HG03439 (cell line): ENCODE results near the gene BPIFB6.

Source experiments
- ATAC-seq: cut with Tn5 transposase; IDR thresholded peaks from one replicate; pipeline ENCODE4 v1.9.1; 2021; ENCODE audit warnings: mild to moderate bottlenecking, moderate library complexity; ENCODE audit not compliant: unreplicated experiment

Gene BPIFB6

GRCh38 chr20:33015114-33015484 lies 16.3 kb upstream of the BPIFB6 start:
- no peak for ATAC-seq

DNA sequence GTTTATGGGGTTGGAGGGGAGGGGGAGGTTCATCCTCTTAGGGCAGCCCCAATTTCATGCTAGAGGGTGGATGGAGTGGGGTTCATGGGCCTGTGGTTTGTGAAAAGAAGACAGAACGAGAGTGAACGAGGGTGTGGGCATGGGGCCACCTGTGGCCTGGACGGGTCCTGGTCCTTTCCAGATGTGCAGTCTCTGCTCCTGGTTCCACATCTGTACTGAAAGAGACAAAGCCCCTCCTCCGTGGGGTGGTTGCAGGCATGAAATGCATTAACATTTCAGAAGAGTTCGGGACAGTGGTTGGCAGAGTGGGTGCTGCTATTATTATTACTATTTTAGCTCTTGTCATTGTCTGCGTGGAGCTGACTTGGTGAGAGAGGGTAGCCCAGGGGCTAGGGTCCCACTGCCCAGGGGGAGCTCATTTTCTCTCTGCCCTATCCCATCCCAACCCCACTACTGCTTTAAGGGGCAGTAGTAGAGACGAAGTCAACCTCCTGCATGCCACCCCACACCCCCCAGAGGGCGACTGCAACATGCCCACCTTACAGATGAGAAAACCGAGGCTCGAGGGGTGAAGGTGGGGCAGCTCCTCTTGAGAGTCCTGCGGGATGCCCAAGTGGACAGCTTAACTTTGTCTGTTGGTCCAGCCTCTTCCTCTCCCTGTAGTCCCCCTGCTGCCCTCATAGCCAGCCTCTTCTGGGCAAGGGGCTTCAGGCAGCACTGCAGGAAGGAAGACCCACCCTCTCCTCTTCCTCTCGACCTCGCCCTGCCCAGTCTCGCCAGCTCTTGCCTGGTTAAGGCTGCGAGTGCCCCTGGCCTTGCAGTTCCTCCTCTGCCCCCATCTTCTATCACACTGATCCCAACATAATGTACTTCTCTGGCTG lies 15.5 kb upstream of the BPIFB6 start:
- no peak for ATAC-seq

- no peak for ATAC-seq
Observed at GRCh38 chr20:33016581-33017109, 14.8 kb upstream of the BPIFB6 start.

DNA sequence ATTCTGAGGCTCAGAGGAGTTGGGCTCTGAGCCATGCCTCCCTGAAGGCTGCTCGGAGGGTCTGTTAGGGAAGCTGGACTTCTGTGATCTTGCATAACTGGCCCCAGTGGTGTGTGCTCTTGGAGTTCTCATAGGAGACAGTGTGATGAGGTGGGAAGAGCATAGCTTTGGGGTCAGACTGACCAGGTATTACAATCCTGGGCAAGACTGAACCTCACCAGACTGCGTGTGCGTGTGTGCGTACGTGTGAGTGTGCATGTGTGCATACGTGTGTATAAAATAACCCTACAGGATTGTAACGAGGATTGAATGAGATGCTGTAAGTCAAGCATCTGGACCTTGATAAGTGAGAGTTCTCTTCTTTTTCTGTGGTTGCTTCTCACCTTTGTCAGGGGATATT lies 13.9 kb upstream of the BPIFB6 start:
- ATAC-seq: no peak

GRCh38 chr20:33018169-33018931 lies 13.1 kb upstream of the BPIFB6 start:
- ATAC-seq: no peak

- ATAC-seq: no peak
Observed at GRCh38 chr20:33019465-33020277, 11.8 kb upstream of the BPIFB6 start.

DNA sequence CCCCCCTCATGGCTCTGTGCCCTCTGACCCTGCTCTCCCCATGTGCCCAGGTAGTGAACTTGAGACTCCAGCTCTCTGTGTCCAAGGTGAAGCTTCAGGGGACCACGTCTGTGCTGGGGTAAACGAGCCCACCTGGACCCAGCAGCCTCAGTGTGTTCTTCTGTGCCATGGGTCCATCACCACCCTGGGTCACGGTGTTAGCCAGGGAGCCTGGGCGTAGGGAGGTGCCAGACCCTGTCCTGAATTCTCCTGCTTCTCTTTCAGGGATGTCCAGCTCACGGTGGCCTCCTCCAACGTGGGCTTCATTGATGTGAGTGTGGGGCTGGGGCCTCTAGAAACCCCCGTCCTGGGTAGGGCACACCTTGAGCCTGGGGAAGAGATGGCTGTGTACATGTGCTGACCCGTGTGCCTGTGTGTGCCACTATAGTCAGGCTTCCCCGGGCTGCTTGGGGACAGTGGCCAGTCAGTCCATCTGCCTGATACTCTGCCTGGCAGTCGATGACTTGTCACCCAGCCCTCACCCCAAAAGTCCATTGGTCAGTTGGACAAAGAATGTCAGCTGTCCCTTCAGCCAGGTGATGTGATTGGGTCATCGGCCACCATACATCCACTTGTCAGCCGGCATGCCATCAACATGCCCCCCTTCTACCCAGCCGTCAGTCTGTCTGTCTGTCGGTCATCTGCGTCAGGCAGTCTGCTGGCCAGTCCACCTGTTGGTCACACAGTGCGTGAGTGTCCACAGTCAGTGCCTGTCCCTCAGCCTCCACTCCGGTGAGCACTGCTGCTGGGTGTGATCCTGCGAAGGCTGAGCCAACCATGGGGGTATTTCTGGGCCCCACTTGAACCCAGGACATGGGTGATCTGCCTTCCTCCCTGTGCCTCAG lies 10.9 kb upstream of the BPIFB6 start:
- ATAC-seq: no peak

DNA sequence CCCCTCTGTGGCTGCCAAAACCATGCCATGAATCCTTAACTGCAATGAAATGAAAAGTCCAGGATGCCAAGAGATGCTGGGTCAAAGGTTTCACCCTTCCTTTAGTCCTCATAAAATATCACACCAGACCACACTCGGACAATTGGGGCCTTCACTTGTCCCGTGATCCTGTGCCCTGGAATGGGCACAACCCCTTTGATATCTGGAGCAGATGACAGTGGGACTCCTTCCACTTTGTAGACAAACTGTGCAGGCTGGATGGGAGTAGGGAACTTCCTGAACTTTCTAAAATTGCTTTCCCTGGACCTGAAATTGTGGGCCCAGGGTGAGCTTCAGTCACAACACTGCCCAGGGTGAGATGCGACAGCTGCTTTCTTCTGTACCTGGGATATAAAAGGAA lies 9.6 kb upstream of the BPIFB6 start:
- no peak for ATAC-seq

DNA sequence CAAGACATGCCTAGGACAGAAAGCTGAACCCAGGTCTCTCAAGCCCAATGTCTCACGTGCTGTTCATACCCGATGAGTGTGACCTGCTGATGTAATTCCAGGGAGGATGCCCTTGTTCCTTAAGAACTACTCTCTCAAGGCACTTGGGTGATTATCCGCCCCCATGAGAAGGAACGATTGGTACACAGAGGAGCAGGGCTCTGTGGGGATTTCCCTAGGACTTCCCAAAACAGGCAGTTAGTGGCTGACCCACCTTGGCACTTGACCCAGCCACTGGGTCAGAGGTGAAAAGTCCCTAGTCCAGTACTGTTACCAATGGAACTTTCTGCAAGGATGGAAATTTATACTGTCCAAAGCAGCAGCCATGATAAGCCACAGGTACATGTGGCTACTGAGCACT lies 9.2 kb upstream of the BPIFB6 start:
- no peak for ATAC-seq

DNA sequence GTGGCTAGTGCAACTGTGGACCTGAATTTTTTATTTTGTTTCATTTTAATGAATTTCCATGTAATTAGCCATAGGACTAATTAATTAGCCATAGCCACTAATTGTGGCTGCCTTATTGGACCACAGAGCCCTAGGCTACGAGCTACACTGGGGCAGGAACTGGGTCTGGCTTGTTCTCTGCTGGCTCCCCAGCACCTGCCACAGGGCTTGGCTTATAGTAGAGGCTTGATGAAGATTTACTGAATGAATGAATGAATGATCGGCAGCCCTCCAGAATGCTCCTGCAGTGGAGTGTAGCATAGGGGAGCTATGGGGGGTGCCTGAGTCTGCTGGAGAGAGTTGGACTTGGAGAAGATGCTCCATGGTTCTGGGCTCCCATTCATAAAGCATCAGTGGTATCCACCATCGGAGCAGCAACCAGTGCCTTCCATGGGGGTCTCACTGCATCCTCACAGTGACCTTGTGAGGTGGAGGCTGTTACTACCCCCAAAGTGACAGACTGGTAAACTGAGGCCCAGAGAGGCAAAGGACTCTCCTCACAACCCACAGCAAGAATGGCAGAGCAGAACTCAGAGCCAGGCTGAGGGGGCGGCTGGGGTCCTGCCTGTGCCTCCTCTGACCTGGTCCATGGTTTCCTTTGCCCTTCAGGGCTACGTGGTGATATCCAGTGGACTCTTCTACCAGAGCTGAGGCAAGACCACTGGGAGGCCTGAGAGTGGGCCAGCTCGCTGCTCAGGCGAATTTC lies 8.6 kb upstream of the BPIFB6 start:
- ATAC-seq: no peak

DNA sequence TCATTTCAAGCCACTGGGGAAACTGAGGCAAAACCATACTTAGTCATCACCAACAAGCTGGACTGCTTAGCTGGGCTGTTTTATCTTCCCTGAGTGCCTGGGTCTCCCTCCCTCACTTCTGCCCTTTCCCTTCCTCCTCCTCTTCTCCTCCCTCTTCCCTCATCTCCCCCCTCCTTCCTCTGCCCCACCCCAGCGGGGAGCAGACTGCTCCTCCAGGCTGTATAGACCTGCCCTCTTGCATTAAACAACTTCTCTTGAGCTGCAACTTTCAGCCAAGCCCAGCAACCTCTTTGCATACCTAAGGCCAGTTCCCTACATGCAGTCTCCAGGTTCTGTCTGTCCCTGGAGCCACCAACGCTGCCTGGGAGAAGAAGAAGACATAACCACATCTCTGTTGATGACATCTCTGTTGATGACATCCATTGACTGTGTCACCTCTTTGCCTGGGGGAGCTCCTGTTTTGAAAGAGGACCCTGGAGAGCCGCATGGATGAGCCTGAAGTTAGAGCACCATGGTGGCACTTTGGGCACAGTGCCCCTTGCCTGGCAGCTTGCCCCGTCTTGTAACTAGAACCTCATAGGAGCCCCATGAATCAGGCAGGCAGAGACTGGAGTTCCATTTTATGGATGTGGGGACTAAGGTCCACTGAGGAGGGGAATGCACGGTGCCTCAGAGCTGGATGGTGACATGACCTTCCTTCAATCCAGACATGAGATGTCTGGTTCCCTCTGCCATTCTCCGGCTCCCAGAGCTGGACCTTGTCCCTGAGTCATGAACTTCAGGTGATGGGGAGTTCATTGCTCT lies 7.8 kb upstream of the BPIFB6 start:
- ATAC-seq: no peak

DNA sequence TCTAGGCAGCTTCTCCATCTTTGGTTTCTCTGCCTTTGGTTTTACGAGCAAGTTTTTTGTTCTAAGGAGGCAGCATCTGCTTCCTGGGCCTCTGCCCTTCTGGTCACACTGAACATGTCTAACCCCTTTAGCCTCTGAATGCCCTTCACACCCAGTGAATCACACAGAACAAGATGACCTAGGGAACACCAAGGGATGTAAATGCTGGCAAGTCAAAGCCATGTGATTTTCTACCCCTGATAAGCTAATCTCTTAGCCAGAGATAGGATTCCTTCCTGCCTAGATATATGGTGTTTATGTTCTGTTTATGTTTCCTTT lies 7.2 kb upstream of the BPIFB6 start:
- no peak for ATAC-seq

DNA sequence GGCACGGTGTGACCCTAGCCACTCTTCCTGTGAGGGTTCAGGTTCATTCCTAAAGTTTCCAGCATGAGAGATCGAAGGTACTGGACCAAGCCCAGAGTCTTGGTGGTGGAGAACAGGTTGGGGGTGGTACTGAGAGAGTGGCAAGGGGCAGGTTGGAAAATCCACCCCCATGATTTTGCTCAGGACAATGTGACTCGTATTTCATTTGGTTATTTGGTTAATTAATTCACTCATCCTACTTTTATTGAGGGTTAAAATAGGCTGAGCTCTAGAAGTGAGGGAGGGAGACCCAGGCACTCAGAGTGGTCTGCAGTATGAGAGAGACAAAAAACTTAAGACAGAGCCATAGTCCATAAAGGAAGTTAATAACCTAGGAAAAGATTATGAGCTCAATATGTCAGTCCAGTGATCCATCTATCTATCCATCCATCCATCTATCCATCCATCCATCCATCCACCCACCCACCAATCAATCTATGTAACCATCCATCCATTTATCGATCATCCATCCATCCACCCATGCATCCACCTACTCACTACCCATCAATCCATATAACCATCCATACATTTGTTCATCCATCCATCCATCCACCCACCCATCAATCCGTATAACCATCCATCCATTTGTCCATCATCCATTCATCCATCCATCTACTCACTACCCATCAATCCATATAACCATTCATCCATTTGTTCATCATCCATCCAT lies 6.7 kb upstream of the BPIFB6 start:
- no peak for ATAC-seq

- no peak for ATAC-seq
Observed at GRCh38 chr20:33025318-33025876, 6.1 kb upstream of the BPIFB6 start.

DNA sequence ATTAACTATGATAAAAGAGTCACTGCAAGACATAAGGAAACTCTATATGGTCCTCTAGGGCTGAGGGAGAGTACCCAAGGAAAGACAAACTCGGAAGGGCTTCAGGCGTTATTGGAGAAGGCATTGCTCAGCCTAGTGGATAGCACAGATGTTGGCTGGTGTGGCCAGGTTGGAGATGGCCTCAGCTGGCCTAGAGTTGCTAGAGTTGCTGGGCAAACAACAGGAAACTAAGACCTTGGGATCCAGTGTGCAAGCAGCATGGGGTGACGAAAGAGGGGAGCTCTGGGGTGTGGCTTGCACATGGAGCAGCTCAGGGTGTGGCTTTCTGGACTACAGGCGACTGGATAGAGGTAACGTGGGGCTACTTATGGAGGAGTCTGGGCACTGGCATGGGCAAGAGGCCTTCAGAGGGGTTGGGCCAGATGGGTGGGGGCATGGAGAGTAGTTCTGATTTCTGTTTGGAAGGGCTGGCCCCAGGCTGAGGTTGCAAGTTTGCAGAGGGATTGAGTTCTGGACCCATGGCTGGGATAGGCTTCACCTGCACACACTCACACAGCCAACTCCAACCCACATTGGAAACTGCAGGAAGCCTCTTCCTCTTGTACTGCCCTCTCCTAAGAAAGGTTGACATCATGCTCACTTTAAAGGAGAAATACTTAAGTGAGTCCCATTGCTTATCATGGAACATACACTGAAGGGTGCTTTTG lies 5.2 kb upstream of the BPIFB6 start:
- ATAC-seq: no peak

- ATAC-seq: no peak
Observed at GRCh38 chr20:33026779-33027759, 4.4 kb upstream of the BPIFB6 start.
